Stimulated activated CD4-positive, alpha-beta T cell treated with anti-CD3 and anti-CD28 coated beads, TNF-alpha, amount 100 ng/mL, for 4 hours (primary cell): ENCODE data around the gene SIGLEC14.

Experiments used
- DNase-seq, 3 experiments: peaks; one replicate each; pipeline ENCODE4 v3.0.0-alpha.2; 2020; ENCODE audit warnings: low read depth in 3 of 3

SIGLEC14 gene

GRCh38 chr19:51614789-51615188 lies 31.8 kb downstream of the SIGLEC14 start:
- no peak for DNase-seq

- no peak for DNase-seq
These were observed 36.0 kb downstream of the SIGLEC14 start for GRCh38 chr19:51610576-51610975.

- DNase-seq = peak in 2 of 3 experiments; percentile 23 to 25
These were observed 38.6 kb downstream of the SIGLEC14 start for GRCh38 chr19:51607920-51608562.

GRCh38 chr19:51607077-51607476 lies 39.5 kb downstream of the SIGLEC14 start:
- DNase-seq = no peak

GRCh38 chr19:51602189-51602854 lies 44.3 kb downstream of the SIGLEC14 start:
- no peak for DNase-seq

GRCh38 chr19:51600940-51601580 lies 45.6 kb downstream of the SIGLEC14 start:
- DNase-seq = no peak

- DNase-seq = no peak
These were observed 47.5 kb downstream of the SIGLEC14 start for GRCh38 chr19:51599084-51599483.

GRCh38 chr19:51598159-51598915 lies 48.3 kb downstream of the SIGLEC14 start:
- DNase-seq = no peak

- DNase-seq = no peak
These were observed 51.1 kb downstream of the SIGLEC14 start for GRCh38 chr19:51595190-51596175.

GRCh38 chr19:51594774-51595109 lies 51.9 kb downstream of the SIGLEC14 start:
- DNase-seq = no peak

GRCh38 chr19:51593969-51594773 lies 52.5 kb downstream of the SIGLEC14 start:
- peak; percentile 86 to 93 (median 92) for DNase-seq

GRCh38 chr19:51593138-51593890 lies 53.3 kb downstream of the SIGLEC14 start:
- DNase-seq = no peak
